ENCODE results near the gene LAMP2.

The LAMP2 gene

GRCh38 chrX:120463241-120463640 is 5.9 kb downstream of the LAMP2 start:
- H3K4me1 ChIP-seq (ENCODE audit: control insufficient read depth in 2 of 2, insufficient read depth in 2 of 2, low read length in 2 of 2): peaks cover 0 to 3% of the 10 kb centered on the region in 2 donors

GRCh38 chrX:120462370-120462769 is 6.7 kb downstream of the LAMP2 start:
- Histone ChIP-seq H3K27me3 (ENCODE audit: control insufficient read depth in 2 of 2, insufficient read depth in 2 of 2, low read length in 2 of 2) (no peaks in the 10 kb centered on the region), H3K4me1 (ENCODE audit: control insufficient read depth in 2 of 2, insufficient read depth in 2 of 2, low read length in 2 of 2) (peaks cover 0 to 3% of the 10 kb centered on the region in 2 donors), H3K27ac (ENCODE audit: low read depth in 2 of 2, low read length in 2 of 2) (no peak overlapping the region), H3K9ac (ENCODE audit: low read depth in 1 of 2, low read length in 2 of 2) (no peak overlapping the region), H3K4me3 (ENCODE audit: low read length in 2 of 2) (no peak overlapping the region), H3K36me3 (ENCODE audit: control insufficient read depth in 2 of 2, insufficient read depth in 2 of 2, low read length in 2 of 2) (no peaks in the 10 kb centered on the region), H3K9me3 (ENCODE audit: control insufficient read depth in 2 of 2, low read length in 2 of 2) (no peaks in the 10 kb centered on the region)

More at GRCh38 chrX:120463241-120463640, 5.9 kb downstream of the LAMP2 start:
- Histone ChIP-seq H3K9ac (ENCODE audit: low read depth in 1 of 2, low read length in 2 of 2) (no peak overlapping the region), H3K27me3 (ENCODE audit: control insufficient read depth in 2 of 2, insufficient read depth in 2 of 2, low read length in 2 of 2) (no peaks in the 10 kb centered on the region), H3K27ac (ENCODE audit: low read depth in 2 of 2, low read length in 2 of 2) (no peak overlapping the region), H3K4me3 (ENCODE audit: low read length in 2 of 2) (no peak overlapping the region), H3K9me3 (ENCODE audit: control insufficient read depth in 2 of 2, low read length in 2 of 2) (no peaks in the 10 kb centered on the region), H3K36me3 (ENCODE audit: control insufficient read depth in 2 of 2, insufficient read depth in 2 of 2, low read length in 2 of 2) (no peaks in the 10 kb centered on the region)

GRCh38 chrX:120459309-120459708 is 9.8 kb downstream of the LAMP2 start:
- H3K27ac ChIP-seq (ENCODE audit: low read depth in 2 of 2, low read length in 2 of 2): no peak overlapping the region
- H3K4me1 ChIP-seq (ENCODE audit: control insufficient read depth in 2 of 2, insufficient read depth in 2 of 2, low read length in 2 of 2): no peaks in the 10 kb centered on the region
- no peaks in the 10 kb centered on the region for H3K27me3 ChIP-seq (ENCODE audit: control insufficient read depth in 2 of 2, insufficient read depth in 2 of 2, low read length in 2 of 2)

GRCh38 chrX:120457766-120458180 is 11.3 kb downstream of the LAMP2 start:
- H3K36me3 ChIP-seq (ENCODE audit: control insufficient read depth in 2 of 2, insufficient read depth in 2 of 2, low read length in 2 of 2): peaks cover 0 to 6% of the 10 kb centered on the region in 2 donors
- no peaks in the 10 kb centered on the region for H3K27me3 ChIP-seq (ENCODE audit: control insufficient read depth in 2 of 2, insufficient read depth in 2 of 2, low read length in 2 of 2)
- H3K27ac ChIP-seq (ENCODE audit: low read depth in 2 of 2, low read length in 2 of 2): no peak overlapping the region
- no peak overlapping the region for H3K4me3 ChIP-seq (ENCODE audit: low read length in 2 of 2)
- H3K9me3 ChIP-seq (ENCODE audit: control insufficient read depth in 2 of 2, low read length in 2 of 2): no peaks in the 10 kb centered on the region
- no peaks in the 10 kb centered on the region for H3K4me1 ChIP-seq (ENCODE audit: control insufficient read depth in 2 of 2, insufficient read depth in 2 of 2, low read length in 2 of 2)
- no peak overlapping the region for H3K9ac ChIP-seq (ENCODE audit: low read depth in 1 of 2, low read length in 2 of 2)

More at GRCh38 chrX:120459309-120459708, 9.8 kb downstream of the LAMP2 start:
- H3K9me3 ChIP-seq (ENCODE audit: control insufficient read depth in 2 of 2, low read length in 2 of 2): no peaks in the 10 kb centered on the region
- no peak overlapping the region for H3K9ac ChIP-seq (ENCODE audit: low read depth in 1 of 2, low read length in 2 of 2)
- peaks cover 0 to 6% of the 10 kb centered on the region in 2 donors for H3K36me3 ChIP-seq (ENCODE audit: control insufficient read depth in 2 of 2, insufficient read depth in 2 of 2, low read length in 2 of 2)
- H3K4me3 ChIP-seq (ENCODE audit: low read length in 2 of 2): no peak overlapping the region

GRCh38 chrX:120456973-120457372 is 12.1 kb downstream of the LAMP2 start:
- no peak overlapping the region for H3K4me3 ChIP-seq (ENCODE audit: low read length in 2 of 2)
- H3K27ac ChIP-seq (ENCODE audit: low read depth in 2 of 2, low read length in 2 of 2): no peak overlapping the region
- H3K9ac ChIP-seq (ENCODE audit: low read depth in 1 of 2, low read length in 2 of 2): no peak overlapping the region

GRCh38 chrX:120453985-120454384 is 15.1 kb downstream of the LAMP2 start:
- Histone ChIP-seq H3K9ac (ENCODE audit: low read depth in 1 of 2, low read length in 2 of 2) (no peak overlapping the region), H3K9me3 (ENCODE audit: control insufficient read depth in 2 of 2, low read length in 2 of 2) (no peaks in the 10 kb centered on the region), H3K36me3 (ENCODE audit: control insufficient read depth in 2 of 2, insufficient read depth in 2 of 2, low read length in 2 of 2) (peaks cover 0 to 6% of the 10 kb centered on the region in 2 donors), H3K27ac (ENCODE audit: low read depth in 2 of 2, low read length in 2 of 2) (no peak overlapping the region), H3K4me3 (ENCODE audit: low read length in 2 of 2) (no peak overlapping the region), H3K4me1 (ENCODE audit: control insufficient read depth in 2 of 2, insufficient read depth in 2 of 2, low read length in 2 of 2) (no peaks in the 10 kb centered on the region), H3K27me3 (ENCODE audit: control insufficient read depth in 2 of 2, insufficient read depth in 2 of 2, low read length in 2 of 2) (no peaks in the 10 kb centered on the region)

More at GRCh38 chrX:120456973-120457372, 12.1 kb downstream of the LAMP2 start:
- peaks cover 0 to 6% of the 10 kb centered on the region in 2 donors for H3K36me3 ChIP-seq (ENCODE audit: control insufficient read depth in 2 of 2, insufficient read depth in 2 of 2, low read length in 2 of 2)
- H3K4me1 ChIP-seq (ENCODE audit: control insufficient read depth in 2 of 2, insufficient read depth in 2 of 2, low read length in 2 of 2): no peaks in the 10 kb centered on the region
- H3K27me3 ChIP-seq (ENCODE audit: control insufficient read depth in 2 of 2, insufficient read depth in 2 of 2, low read length in 2 of 2): no peaks in the 10 kb centered on the region
- H3K9me3 ChIP-seq (ENCODE audit: control insufficient read depth in 2 of 2, low read length in 2 of 2): no peaks in the 10 kb centered on the region

- H3K9me3 ChIP-seq (ENCODE audit: control insufficient read depth in 2 of 2, low read length in 2 of 2): no peaks in the 10 kb centered on the region
- H3K27me3 ChIP-seq (ENCODE audit: control insufficient read depth in 2 of 2, insufficient read depth in 2 of 2, low read length in 2 of 2): no peaks in the 10 kb centered on the region
- H3K4me1 ChIP-seq (ENCODE audit: control insufficient read depth in 2 of 2, insufficient read depth in 2 of 2, low read length in 2 of 2): no peaks in the 10 kb centered on the region
- no peak overlapping the region for H3K4me3 ChIP-seq (ENCODE audit: low read length in 2 of 2)
- H3K36me3 ChIP-seq (ENCODE audit: control insufficient read depth in 2 of 2, insufficient read depth in 2 of 2, low read length in 2 of 2): peaks cover 3 to 12% of the 10 kb centered on the region in 2 donors
- no peak overlapping the region for H3K9ac ChIP-seq (ENCODE audit: low read depth in 1 of 2, low read length in 2 of 2)
- H3K27ac ChIP-seq (ENCODE audit: low read depth in 2 of 2, low read length in 2 of 2): no peak overlapping the region
Measured at GRCh38 chrX:120452131-120452530, 17.0 kb downstream of the LAMP2 start.

GRCh38 chrX:120450163-120450562 is 18.9 kb downstream of the LAMP2 start:
- Histone ChIP-seq H3K4me3 (ENCODE audit: low read length in 2 of 2) (no peak overlapping the region), H3K27ac (ENCODE audit: low read depth in 2 of 2, low read length in 2 of 2) (no peak overlapping the region), H3K9ac (ENCODE audit: low read depth in 1 of 2, low read length in 2 of 2) (no peak overlapping the region), H3K27me3 (ENCODE audit: control insufficient read depth in 2 of 2, insufficient read depth in 2 of 2, low read length in 2 of 2) (no peaks in the 10 kb centered on the region), H3K9me3 (ENCODE audit: control insufficient read depth in 2 of 2, low read length in 2 of 2) (no peaks in the 10 kb centered on the region), H3K36me3 (ENCODE audit: control insufficient read depth in 2 of 2, insufficient read depth in 2 of 2, low read length in 2 of 2) (peaks cover 7 to 8% of the 10 kb centered on the region in 2 donors), H3K4me1 (ENCODE audit: control insufficient read depth in 2 of 2, insufficient read depth in 2 of 2, low read length in 2 of 2) (no peaks in the 10 kb centered on the region)

- Histone ChIP-seq H3K9me3 (ENCODE audit: control insufficient read depth in 2 of 2, low read length in 2 of 2) (no peaks in the 10 kb centered on the region), H3K27ac (ENCODE audit: low read depth in 2 of 2, low read length in 2 of 2) (no peak overlapping the region), H3K36me3 (ENCODE audit: control insufficient read depth in 2 of 2, insufficient read depth in 2 of 2, low read length in 2 of 2) (peaks cover 6 to 17% of the 10 kb centered on the region in 2 donors)
Measured at GRCh38 chrX:120446498-120446897, 22.6 kb downstream of the LAMP2 start.

GRCh38 chrX:120439921-120440320 is 29.2 kb downstream of the LAMP2 start:
- Histone ChIP-seq H3K4me3 (ENCODE audit: low read length in 2 of 2) (no peak overlapping the region), H3K9ac (ENCODE audit: low read depth in 1 of 2, low read length in 2 of 2) (no peak overlapping the region), H3K4me1 (ENCODE audit: control insufficient read depth in 2 of 2, insufficient read depth in 2 of 2, low read length in 2 of 2) (no peaks in the 10 kb centered on the region), H3K9me3 (ENCODE audit: control insufficient read depth in 2 of 2, low read length in 2 of 2) (no peaks in the 10 kb centered on the region), H3K27me3 (ENCODE audit: control insufficient read depth in 2 of 2, insufficient read depth in 2 of 2, low read length in 2 of 2) (no peaks in the 10 kb centered on the region), H3K36me3 (ENCODE audit: control insufficient read depth in 2 of 2, insufficient read depth in 2 of 2, low read length in 2 of 2) (peaks cover 0 to 16% of the 10 kb centered on the region in 2 donors), H3K27ac (ENCODE audit: low read depth in 2 of 2, low read length in 2 of 2) (no peak overlapping the region)

More at GRCh38 chrX:120446498-120446897, 22.6 kb downstream of the LAMP2 start:
- H3K4me1 ChIP-seq (ENCODE audit: control insufficient read depth in 2 of 2, insufficient read depth in 2 of 2, low read length in 2 of 2): no peaks in the 10 kb centered on the region
- H3K4me3 ChIP-seq (ENCODE audit: low read length in 2 of 2): no peak overlapping the region
- H3K27me3 ChIP-seq (ENCODE audit: control insufficient read depth in 2 of 2, insufficient read depth in 2 of 2, low read length in 2 of 2): no peaks in the 10 kb centered on the region
- no peak overlapping the region for H3K9ac ChIP-seq (ENCODE audit: low read depth in 1 of 2, low read length in 2 of 2)
